A673 (cell line): Measurements from ENCODE around the gene EFL1.

ENCODE experiments used
- CTCF ChIP-seq: fragments of 300-800, 200-600 bp; sonication (generic); conservative IDR thresholded peaks from 2 replicates; pipeline ENCODE4 v1.5.1; 2017; ENCODE audit warnings: low read depth, mild to moderate bottlenecking, antibody characterized with exemption, low read length, moderate library complexity, mixed read lengths
- EZH2 ChIP-seq: fragments of 200-600 bp; sonication (generic); IDR thresholded peaks from 2 replicates; pipeline ENCODE4 v1.6.1; 2017; ENCODE audit warnings: borderline replicate concordance, low read depth, mild to moderate bottlenecking, mixed read lengths, antibody characterized with exemption, low read length; ENCODE audit not compliant: poor library complexity, severe bottlenecking

DNA sequence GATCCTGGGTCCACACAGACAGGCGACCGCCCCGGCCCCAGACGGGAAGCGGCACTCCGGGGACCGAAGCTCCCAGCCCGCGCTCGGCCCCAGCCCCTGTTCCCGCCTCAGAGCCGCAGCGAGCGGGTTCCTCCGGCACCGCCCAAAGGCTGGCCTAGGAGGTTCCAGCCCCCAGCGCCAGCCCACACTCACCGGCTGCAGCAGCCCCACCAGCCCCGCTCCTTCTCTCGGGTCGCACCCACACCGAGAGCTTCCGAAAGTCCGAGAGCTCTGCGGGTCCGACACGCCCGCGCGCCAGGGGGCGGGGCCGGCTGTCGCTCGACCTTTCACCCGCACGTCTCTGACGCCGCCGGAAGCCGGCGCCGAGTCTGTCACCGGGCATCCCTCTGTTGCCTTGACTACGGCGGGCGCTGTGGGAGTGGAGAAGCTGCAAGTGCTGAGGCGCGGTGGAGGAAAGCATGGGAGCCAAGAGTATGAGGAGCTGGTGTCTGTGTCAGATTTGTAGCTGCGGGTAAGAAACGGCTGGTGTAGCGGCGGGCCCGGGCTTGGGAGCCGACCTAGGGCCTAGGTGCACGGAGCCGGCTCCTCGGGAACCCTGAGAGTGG is at the start of gene EFL1, which contains the start of gene SAXO2:
- TF ChIP-seq CTCF: no peak
- no peak for TF ChIP-seq EZH2
